GM23338 (cell line): ENCODE measurements around the gene SLC25A24. TPM values are rescaled to one million over a fixed set of nuclear protein-coding genes. Genes with fewer than 3 reads are reported as not detected.
"Not testable (repeated sequence)": the region's sequence is repeated elsewhere in the genome, so short reads cannot be mapped to it uniquely, and the experiment has no call there.

Source experiments
- ATAC-seq: fragments of 200-7000 bp; cut with Tn5 transposase; 3 replicates; pipeline ENCODE4 v1.9.1; 2020
- DNase-seq: peaks from one replicate; pipeline ENCODE4 v3.0.0-alpha.2; 2015; ENCODE audit warnings: low spot score
- H2AFZ ChIP-seq: fragments of 200-600 bp; sonication (generic); 2 replicates; pipeline ENCODE4 v1.8.0; 2016; ENCODE audit warnings: antibody characterized with exemption, mild to moderate bottlenecking, moderate library complexity
- H3F3A ChIP-seq: fragments of 200-600 bp; sonication (generic); replicated peaks from 2 replicates; pipeline ENCODE4 v1.8.0; 2017; ENCODE audit warnings: antibody characterized with exemption, mixed run types, low read depth
- H3K27ac ChIP-seq: fragments of 200-600 bp; sonication (generic); 2 replicates; pipeline ENCODE4 v1.6.1; 2016; ENCODE audit warnings: low read depth
- H3K27me3 ChIP-seq: fragments of 200-600 bp; sonication (generic); 2 replicates; pipeline ENCODE4 v1.8.0; 2016; ENCODE audit warnings: mild to moderate bottlenecking, mixed run types, moderate library complexity; ENCODE audit not compliant: insufficient read depth
- H3K36me3 ChIP-seq: fragments of 200-600 bp; sonication (generic); 2 replicates; pipeline ENCODE4 v1.8.0; 2016; ENCODE audit warnings: mild to moderate bottlenecking; ENCODE audit not compliant: insufficient read depth
- H3K4me1 ChIP-seq: fragments of 200-600 bp; sonication (generic); 2 replicates; pipeline ENCODE4 v1.8.0; 2016; ENCODE audit warnings: mild to moderate bottlenecking, moderate library complexity; ENCODE audit not compliant: insufficient read depth
- H3K4me2 ChIP-seq: fragments of 200-600 bp; sonication (generic); 2 replicates; pipeline ENCODE4 v1.7.1; 2017; ENCODE audit warnings: mixed run types
- H3K4me3 ChIP-seq: fragments of 200-600 bp; sonication (generic); 2 replicates; pipeline ENCODE4 v1.6.1; 2016; ENCODE audit warnings: mixed run types
- H3K79me2 ChIP-seq: fragments of 200-600 bp; sonication (generic); replicated peaks from 2 replicates; pipeline ENCODE4 v1.8.0; 2017; ENCODE audit warnings: mild to moderate bottlenecking; ENCODE audit not compliant: insufficient read depth
- H3K9me2 ChIP-seq: fragments of 200-600 bp; sonication (generic); 2 replicates; pipeline ENCODE4 v1.8.0; 2017; ENCODE audit not compliant: insufficient read depth
- H4K20me1 ChIP-seq: fragments of 200-600 bp; sonication (generic); replicated peaks from 2 replicates; pipeline ENCODE4 v1.8.0; 2017; ENCODE audit warnings: mild to moderate bottlenecking; ENCODE audit not compliant: insufficient read depth
- H3K27ac Mint-ChIP-seq: 2 replicates; pipeline ENCODE4 v1.8.0; 2020; ENCODE audit warnings: inconsistent platforms, mild to moderate bottlenecking, moderate library complexity, mixed read lengths
- H3K27me3 Mint-ChIP-seq: 3 replicates; pipeline ENCODE4 v1.8.0; 2022; ENCODE audit warnings: low read depth, mild to moderate bottlenecking, moderate library complexity, mixed read lengths, inconsistent platforms; ENCODE audit not compliant: insufficient read depth, poor library complexity
- H3K36me3 Mint-ChIP-seq: 3 replicates; pipeline ENCODE4 v1.8.0; 2021; ENCODE audit warnings: low read depth, mild to moderate bottlenecking, inconsistent platforms, moderate library complexity, mixed read lengths
- H3K4me1 Mint-ChIP-seq: 3 replicates; pipeline ENCODE4 v1.8.0; 2020; ENCODE audit warnings: mild to moderate bottlenecking, inconsistent platforms, mixed read lengths
- H3K4me3 Mint-ChIP-seq: 3 replicates; pipeline ENCODE4 v1.8.0; 2021; ENCODE audit warnings: moderate library complexity, mild to moderate bottlenecking, inconsistent platforms, mixed read lengths
- H3K9me3 Mint-ChIP-seq: 3 replicates; pipeline ENCODE4 v1.8.0; 2020; ENCODE audit warnings: moderate library complexity, mild to moderate bottlenecking, inconsistent platforms, mixed read lengths
- CREB1 ChIP-seq: fragments of 250-450 bp; sonication (Bioruptor Pico); IDR thresholded peaks from 2 replicates; pipeline ENCODE4 v1.5.0; 2020; ENCODE audit warnings: low read depth, mild to moderate bottlenecking, moderate library complexity
- CTCF ChIP-seq, 2 experiments: fragments of 200-600 bp in 1 of 2; sonication (generic) in 1 of 2; conservative IDR thresholded peaks; 2 replicates each; pipeline versions ENCODE4 v1.5.1 to v1.6.1; 2016 to 2017; ENCODE audit warnings: antibody characterized with exemption in 2 of 2, low read depth in 2 of 2, mild to moderate bottlenecking in 2 of 2, moderate library complexity in 1 of 2
- polyA plus RNA-seq: library from polyadenylated mRNA; unstranded; fragments of >200 nt; fragmentation: Nextera tagmentation; extraction: Ambion mirVana; gene quantifications from 2 replicates; pipeline ENCODE4 v1.2.1, GENCODE V29; 2016
- total RNA-seq: library from RNA; depleted of rRNA; stranded (reverse); fragments of >200 nt; shearing (Covaris generic); gene quantifications from 2 replicates; pipeline ENCODE4 v1.2.3, GENCODE V29; 2014
- TF ChIP-seq, protein P1 (sequence below): IDR thresholded peaks from one replicate; pipeline ENCODE4 v1.6.1; 2018; ENCODE audit warnings: antibody characterized with exemption; ENCODE audit not compliant: unreplicated experiment

The SLC25A24 gene
- total and polyA plus RNA-seq, 2 experiments from 2014 or later = 17.4 to 46.0 TPM

DNA sequence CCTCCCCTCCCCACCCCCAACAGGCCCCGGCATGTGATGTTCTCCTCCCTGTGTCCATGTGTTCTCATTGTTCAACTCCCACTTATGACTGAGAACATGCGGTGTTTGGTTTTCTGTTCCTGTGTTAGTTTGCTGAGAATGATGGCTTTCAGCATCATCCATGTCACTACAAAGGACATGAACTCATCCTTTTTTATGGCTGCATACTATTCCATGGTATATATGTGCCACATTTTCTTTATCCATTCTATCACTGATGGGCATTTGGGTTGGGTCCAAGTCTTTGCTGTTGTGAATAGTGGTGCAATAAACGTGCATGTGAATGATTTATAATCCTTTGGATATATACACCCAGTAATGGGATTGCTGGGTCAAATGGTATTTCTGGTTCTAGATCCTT, 3.4 kb upstream of the SLC25A24 start:
- H3K4me3 ChIP-seq, DNase-seq, H4K20me1 ChIP-seq, H3K79me2 ChIP-seq, H3K4me3 Mint-ChIP-seq, H3K4me1 ChIP-seq, H3K9me2 ChIP-seq, H3K4me2 ChIP-seq, H3K27me3 Mint-ChIP-seq, H3F3A ChIP-seq, H3K27ac ChIP-seq, H2AFZ ChIP-seq, H3K27ac Mint-ChIP-seq, ATAC-seq, H3K36me3 ChIP-seq, H3K36me3 Mint-ChIP-seq: not testable (repeated sequence)
- Mint-ChIP-seq H3K4me1 (peaks cover 13% of the 10 kb centered on the region), H3K9me3 (peaks cover 13% of the 10 kb centered on the region; the same call in 2 of the 3 replicates)
- H3K27me3 ChIP-seq = peaks cover 18% of the 10 kb centered on the region

- Mint-ChIP-seq H3K4me3 (no peak overlapping the region; the same call in 2 of the 3 replicates), H3K27ac (no peak overlapping the region), H3K36me3 (peaks cover 12% of the 10 kb centered on the region), H3K4me1 (peaks cover 22% of the 10 kb centered on the region), H3K9me3 (peaks cover 13% of the 10 kb centered on the region; the same call in 2 of the 3 replicates), H3K27me3 (peaks cover 12% of the 10 kb centered on the region)
- Histone ChIP-seq H3K4me2 (no peak overlapping the region), H3K9me2 (no peaks in the 10 kb centered on the region), H3K27ac (no peak overlapping the region), H3F3A (no peaks in the 10 kb centered on the region), H3K27me3 (peaks cover 18% of the 10 kb centered on the region), H3K36me3 (no peaks in the 10 kb centered on the region), H4K20me1 (no peaks in the 10 kb centered on the region), H3K4me1 (peaks cover 12% of the 10 kb centered on the region), H3K79me2 (peaks cover 23% of the 10 kb centered on the region), H3K4me3 (no peak overlapping the region), H2AFZ (no peak overlapping the region)
- DNase-seq (no peak), ATAC-seq (no peak)
- TF ChIP-seq, protein P1, sequence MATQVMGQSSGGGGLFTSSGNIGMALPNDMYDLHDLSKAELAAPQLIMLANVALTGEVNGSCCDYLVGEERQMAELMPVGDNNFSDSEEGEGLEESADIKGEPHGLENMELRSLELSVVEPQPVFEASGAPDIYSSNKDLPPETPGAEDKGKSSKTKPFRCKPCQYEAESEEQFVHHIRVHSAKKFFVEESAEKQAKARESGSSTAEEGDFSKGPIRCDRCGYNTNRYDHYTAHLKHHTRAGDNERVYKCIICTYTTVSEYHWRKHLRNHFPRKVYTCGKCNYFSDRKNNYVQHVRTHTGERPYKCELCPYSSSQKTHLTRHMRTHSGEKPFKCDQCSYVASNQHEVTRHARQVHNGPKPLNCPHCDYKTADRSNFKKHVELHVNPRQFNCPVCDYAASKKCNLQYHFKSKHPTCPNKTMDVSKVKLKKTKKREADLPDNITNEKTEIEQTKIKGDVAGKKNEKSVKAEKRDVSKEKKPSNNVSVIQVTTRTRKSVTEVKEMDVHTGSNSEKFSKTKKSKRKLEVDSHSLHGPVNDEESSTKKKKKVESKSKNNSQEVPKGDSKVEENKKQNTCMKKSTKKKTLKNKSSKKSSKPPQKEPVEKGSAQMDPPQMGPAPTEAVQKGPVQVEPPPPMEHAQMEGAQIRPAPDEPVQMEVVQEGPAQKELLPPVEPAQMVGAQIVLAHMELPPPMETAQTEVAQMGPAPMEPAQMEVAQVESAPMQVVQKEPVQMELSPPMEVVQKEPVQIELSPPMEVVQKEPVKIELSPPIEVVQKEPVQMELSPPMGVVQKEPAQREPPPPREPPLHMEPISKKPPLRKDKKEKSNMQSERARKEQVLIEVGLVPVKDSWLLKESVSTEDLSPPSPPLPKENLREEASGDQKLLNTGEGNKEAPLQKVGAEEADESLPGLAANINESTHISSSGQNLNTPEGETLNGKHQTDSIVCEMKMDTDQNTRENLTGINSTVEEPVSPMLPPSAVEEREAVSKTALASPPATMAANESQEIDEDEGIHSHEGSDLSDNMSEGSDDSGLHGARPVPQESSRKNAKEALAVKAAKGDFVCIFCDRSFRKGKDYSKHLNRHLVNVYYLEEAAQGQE = no peak
Measured at GRCh38 chr1:108201687-108202086, 1.5 kb upstream of the SLC25A24 start.

DNA sequence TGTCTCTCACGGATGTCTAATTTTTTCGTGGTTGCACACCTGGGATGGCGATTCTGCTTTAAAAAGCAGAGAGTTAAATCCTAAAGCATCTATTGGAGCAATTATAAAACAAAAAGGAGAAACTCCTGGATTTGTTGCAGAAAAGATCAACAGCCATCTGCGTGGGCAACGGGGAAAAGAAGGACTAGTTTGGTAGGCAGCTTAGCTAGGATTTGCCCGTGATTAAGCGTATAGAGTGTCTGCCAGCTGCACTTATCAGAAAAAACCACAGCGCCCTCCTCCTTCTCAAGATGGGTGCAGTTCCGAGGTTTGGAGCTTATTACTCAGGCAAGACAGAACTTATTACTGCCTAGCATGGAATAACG, 526 bp upstream of the SLC25A24 start:
- Histone ChIP-seq H3F3A (no peaks in the 10 kb centered on the region), H3K27me3 (peaks cover 18% of the 10 kb centered on the region), H3K79me2 (peaks cover 33% of the 10 kb centered on the region), H3K9me2 (no peaks in the 10 kb centered on the region), H3K27ac (no peak overlapping the region), H3K4me3 (peak overlapping the region; percentile 85), H3K4me1 (peaks cover 12% of the 10 kb centered on the region), H2AFZ (peak overlapping the region; percentile 99), H4K20me1 (no peaks in the 10 kb centered on the region), H3K36me3 (no peaks in the 10 kb centered on the region), H3K4me2 (peak overlapping the region; percentile 86)
- TF ChIP-seq CTCF (conservative IDR thresholded peaks at IDR 0.05; ENCODE audit: low read depth in 2 of 2) (peak; percentile 28 to 51; a peak in 3 of 4 replicates), CREB1 (no peak)
- Mint-ChIP-seq H3K4me3 (peak overlapping the region; percentile 88), H3K4me1 (peaks cover 22% of the 10 kb centered on the region), H3K9me3 (peaks cover 13% of the 10 kb centered on the region; the same call in 2 of the 3 replicates), H3K27ac (no peak overlapping the region), H3K27me3 (peaks cover 12% of the 10 kb centered on the region), H3K36me3 (peaks cover 17% of the 10 kb centered on the region)
- DNase-seq = peak; percentile 35
- ATAC-seq = peak; percentile 19
